ENCODE data around the gene RRP8. TPM values are rescaled to one million over a fixed set of nuclear protein-coding genes. Genes with fewer than 3 reads are reported as not detected.

RRP8 gene
- total and polyA plus RNA-seq, 9 of the 15 experiments (the other 6 are each of a cell fraction or from before 2014, with no cell fraction given), result 5.7 to 47.3 (median 32.6) TPM

DNA sequence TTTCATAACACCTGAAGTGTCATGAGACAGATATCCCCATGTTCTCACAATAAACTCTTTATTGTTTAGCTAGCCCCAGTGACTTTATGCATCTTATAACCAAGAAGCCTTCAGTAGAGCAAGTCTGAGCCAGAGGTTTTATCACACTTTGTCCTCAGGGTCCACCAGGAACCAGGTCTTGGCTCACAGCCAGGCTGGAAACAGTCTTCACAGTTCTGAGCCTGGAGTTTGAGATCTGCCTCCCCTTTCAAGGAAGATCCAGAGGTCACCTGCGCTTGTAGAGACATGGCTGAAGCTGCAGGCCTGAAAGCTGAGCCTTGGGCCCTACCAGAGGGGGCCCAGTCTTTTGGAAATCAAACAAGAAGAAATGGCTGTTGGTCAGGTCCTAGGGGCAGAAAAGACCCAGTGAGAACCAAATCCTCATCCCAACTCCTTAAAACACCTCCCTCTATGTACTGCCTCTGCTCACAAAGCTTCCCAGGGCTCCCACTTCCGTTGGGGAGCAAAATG, 3.5 kb downstream of the RRP8 start:
- Histone ChIP-seq H3K79me2 (ENCODE audit: control insufficient read depth, insufficient read depth, low read length) (peaks cover 65% of the 10 kb centered on the region), H3K36me3 (ENCODE audit: control insufficient read depth, insufficient read depth, low read length) (peaks cover 74% of the 10 kb centered on the region), H3K4me3 (no peak overlapping the region), H3K9me3 (replicated peaks; ENCODE audit: control insufficient read depth, insufficient read depth, low read depth, low read length) (no peaks in the 10 kb centered on the region), H3K4me2 (ENCODE audit: insufficient read depth, low read length) (no peak overlapping the region), H2AFZ (ENCODE audit: low read depth, low read length) (no peak overlapping the region), H3K27me3 (ENCODE audit: control insufficient read depth in 2 of 2, insufficient read depth in 2 of 2, low read length in 2 of 2) (no peaks in the 10 kb centered on the region), H4K20me1 (replicated peaks; ENCODE audit: control insufficient read depth, insufficient read depth, low read length) (no peaks in the 10 kb centered on the region), H3K9ac (ENCODE audit: insufficient read depth in 1 of 2, low read depth in 2 of 2, low read length in 2 of 2) (no peak overlapping the region; a peak in 1 of 4 replicates), H3K9me1 (ENCODE audit: control insufficient read depth, insufficient read depth, low read length) (peaks cover 10% of the 10 kb centered on the region), H3K27ac (ENCODE audit: extremely low read depth, low read depth, low read length) (no peak overlapping the region), H3K4me1 (replicated peaks in 1 of 2; ENCODE audit: control insufficient read depth in 2 of 2, insufficient read depth in 2 of 2, low read length in 2 of 2) (peaks cover 14 to 18% of the 10 kb centered on the region in 2 experiments; a peak in 4 of 5 replicates)
- intact Hi-C loops (cut with micrococcal nuclease) (loop anchor here (5.0 kb wide), 1 partner anchor 67 kb away; no protein-coding TSS in a partner anchor), in situ Hi-C loops (cut with MboI) (no loop called here)
- no TSS peak for BruUV-seq (replicated peaks)
- POLR2A ChIA-PET, result interaction anchor here (1.2 to 2.1 kb wide), 3 partner anchors 18 to 39 kb away, joined by 3 to 6 read pairs (median 6); partner anchors contain the start of gene TPP1
- CTCF ChIA-PET (ENCODE audit: low intra/inter-chr PET ratio), result no interaction called here
- peak; percentile 79 for TF ChIP-seq NFIC (IDR thresholded peaks at IDR 0.05)
- TF ChIP-seq RFX7 (CRISPR knock-in tag; IDR thresholded peaks at IDR 0.05), result no peak
- 62% methylated on average over 2 of the region's 2 CpGs for WGBS (ENCODE audit: insufficient coverage, low coverage, missing lambda C conversion rate)
- no peak for FAIRE-seq
- no peak for DNase-seq (ENCODE audit: extremely low read depth in 1 of 4, low spot score in 3 of 4)
- no peak for ATAC-seq

DNA sequence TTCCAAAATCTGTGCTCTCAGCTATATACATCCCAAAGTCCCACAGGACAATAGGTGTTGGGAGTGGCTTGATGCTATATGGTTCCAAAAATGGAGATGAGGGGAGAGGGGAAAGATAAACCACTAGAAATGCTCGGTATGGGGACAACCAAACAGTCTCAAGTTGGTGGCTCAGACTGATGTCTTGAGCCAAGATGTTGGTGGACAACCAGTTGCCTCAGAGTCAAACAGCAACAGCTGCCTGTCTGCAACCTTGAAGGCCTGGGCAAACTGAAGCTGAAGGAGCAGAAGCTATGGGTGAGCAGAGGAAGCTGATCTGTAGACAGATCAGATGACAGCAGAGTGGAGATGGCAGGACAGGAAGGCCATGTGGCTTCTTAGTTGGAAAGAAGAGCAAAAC, 4.0 kb downstream of the RRP8 start:
- DNase-seq (ENCODE audit: extremely low read depth in 1 of 4, low spot score in 3 of 4) (no peak), ATAC-seq (no peak), FAIRE-seq (no peak)
- Histone ChIP-seq H3K27ac (ENCODE audit: extremely low read depth, low read depth, low read length) (no peak overlapping the region), H3K9me3 (replicated peaks; ENCODE audit: control insufficient read depth, insufficient read depth, low read depth, low read length) (no peaks in the 10 kb centered on the region), H3K79me2 (ENCODE audit: control insufficient read depth, insufficient read depth, low read length) (peaks cover 61% of the 10 kb centered on the region), H3K4me1 (replicated peaks in 1 of 2; ENCODE audit: control insufficient read depth in 2 of 2, insufficient read depth in 2 of 2, low read length in 2 of 2) (peaks cover 14 to 18% of the 10 kb centered on the region in 2 experiments; a peak in 4 of 5 replicates), H3K36me3 (ENCODE audit: control insufficient read depth, insufficient read depth, low read length) (peaks cover 76% of the 10 kb centered on the region), H3K4me3 (no peak overlapping the region), H3K27me3 (ENCODE audit: control insufficient read depth in 2 of 2, insufficient read depth in 2 of 2, low read length in 2 of 2) (no peaks in the 10 kb centered on the region), H4K20me1 (replicated peaks; ENCODE audit: control insufficient read depth, insufficient read depth, low read length) (no peaks in the 10 kb centered on the region), H3K9me1 (ENCODE audit: control insufficient read depth, insufficient read depth, low read length) (peaks cover 10% of the 10 kb centered on the region), H3K9ac (ENCODE audit: insufficient read depth in 1 of 2, low read depth in 2 of 2, low read length in 2 of 2) (no peak overlapping the region; a peak in 1 of 4 replicates), H3K4me2 (ENCODE audit: insufficient read depth, low read length) (no peak overlapping the region), H2AFZ (ENCODE audit: low read depth, low read length) (no peak overlapping the region)
- ChIA-PET CTCF (ENCODE audit: low intra/inter-chr PET ratio) (no interaction called here), POLR2A (interaction anchor here (1.2 to 2.1 kb wide), 3 partner anchors 18 to 38 kb away, joined by 3 to 6 read pairs (median 6); partner anchors contain the start of gene TPP1)
- no TSS peak for BruUV-seq (replicated peaks)
- 79% methylated on average over 1 of the region's 1 CpG for WGBS (ENCODE audit: insufficient coverage, low coverage, missing lambda C conversion rate)
- intact Hi-C loops (cut with micrococcal nuclease) (no loop called here), in situ Hi-C loops (cut with MboI) (no loop called here)
- TF ChIP-seq YY1 (IDR thresholded peaks at IDR 0.05; ENCODE audit: borderline replicate concordance in 1 of 3, control insufficient read depth in 1 of 3, extremely low read depth in 1 of 3, insufficient read depth in 3 of 3, insufficient read length in 1 of 3, insufficient replicate concordance in 2 of 3, low read depth in 1 of 3, low read length in 2 of 3) (no peak), TEAD4 (IDR thresholded peaks at IDR 0.05; ENCODE audit: low read length) (no peak), TEAD4 (CRISPR knock-in tag; IDR thresholded peaks at IDR 0.05; ENCODE audit: borderline replicate concordance) (no peak), EZH2 (IDR thresholded peaks at IDR 0.05; ENCODE audit: borderline replicate concordance, low read depth, low read length) (no peak), SMAD4 (CRISPR knock-in tag; conservative IDR thresholded peaks at IDR 0.05) (no peak), SMARCE1 (IDR thresholded peaks at IDR 0.05) (no peak), SMAD3 (CRISPR knock-in tag; conservative IDR thresholded peaks at IDR 0.05) (no peak), HDAC6 (IDR thresholded peaks at IDR 0.05; ENCODE audit: low read depth, low read length) (no peak), TAF7 (tag; IDR thresholded peaks at IDR 0.05) (no peak), SUPT5H (IDR thresholded peaks at IDR 0.05) (no peak), SRSF9 (IDR thresholded peaks at IDR 0.05; ENCODE audit: borderline replicate concordance, low read depth, low read length) (no peak), KLF13 (tag; IDR thresholded peaks at IDR 0.05; ENCODE audit: borderline replicate concordance, low read depth) (no peak), RHOXF2B (CRISPR knock-in tag; conservative IDR thresholded peaks at IDR 0.05) (no peak)
- TF ChIP-seq, protein P1, sequence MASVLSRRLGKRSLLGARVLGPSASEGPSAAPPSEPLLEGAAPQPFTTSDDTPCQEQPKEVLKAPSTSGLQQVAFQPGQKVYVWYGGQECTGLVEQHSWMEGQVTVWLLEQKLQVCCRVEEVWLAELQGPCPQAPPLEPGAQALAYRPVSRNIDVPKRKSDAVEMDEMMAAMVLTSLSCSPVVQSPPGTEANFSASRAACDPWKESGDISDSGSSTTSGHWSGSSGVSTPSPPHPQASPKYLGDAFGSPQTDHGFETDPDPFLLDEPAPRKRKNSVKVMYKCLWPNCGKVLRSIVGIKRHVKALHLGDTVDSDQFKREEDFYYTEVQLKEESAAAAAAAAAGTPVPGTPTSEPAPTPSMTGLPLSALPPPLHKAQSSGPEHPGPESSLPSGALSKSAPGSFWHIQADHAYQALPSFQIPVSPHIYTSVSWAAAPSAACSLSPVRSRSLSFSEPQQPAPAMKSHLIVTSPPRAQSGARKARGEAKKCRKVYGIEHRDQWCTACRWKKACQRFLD (CRISPR knock-in tag; IDR thresholded peaks at IDR 0.05), result no peak

Data from K562 (cell line).